GM21526 (cell line): ENCODE measurements around the gene UBE2F.
"Not testable (repeated sequence)": the region's sequence is repeated elsewhere in the genome, so short reads cannot be mapped to it uniquely, and the experiment has no call there.

ENCODE experiments used
- ATAC-seq: cut with Tn5 transposase; IDR thresholded peaks from one replicate; pipeline ENCODE4 v1.9.1; 2021; ENCODE audit warnings: moderate library complexity; ENCODE audit not compliant: unreplicated experiment, low FRiP score

The UBE2F gene

GRCh38 chr2:238010572-238010971 is 43.8 kb downstream of the UBE2F start:
- ATAC-seq = no peak

- no peak for ATAC-seq
Measured at GRCh38 chr2:238013806-238014205, 47.0 kb downstream of the UBE2F start.

DNA sequence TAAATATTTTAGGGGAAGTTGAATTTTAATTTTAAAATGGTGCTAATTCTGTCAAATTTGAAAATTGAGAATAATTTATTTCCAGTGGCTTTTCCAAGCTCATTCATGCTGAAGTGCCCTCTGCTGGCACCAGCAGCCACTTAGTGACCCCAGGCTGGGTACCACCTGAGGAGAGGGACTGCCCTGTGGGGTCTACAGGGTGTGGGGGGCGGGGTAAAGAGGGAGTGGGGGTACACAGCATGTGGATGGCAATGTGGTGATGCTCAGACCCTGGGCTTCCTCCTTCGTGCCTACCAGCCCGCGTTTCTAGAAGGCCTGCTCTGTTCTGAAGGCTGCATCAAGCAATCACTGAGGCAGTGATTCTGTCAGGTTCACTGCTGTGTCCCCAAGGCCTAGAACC is 48.9 kb downstream of the UBE2F start:
- ATAC-seq = no peak

DNA sequence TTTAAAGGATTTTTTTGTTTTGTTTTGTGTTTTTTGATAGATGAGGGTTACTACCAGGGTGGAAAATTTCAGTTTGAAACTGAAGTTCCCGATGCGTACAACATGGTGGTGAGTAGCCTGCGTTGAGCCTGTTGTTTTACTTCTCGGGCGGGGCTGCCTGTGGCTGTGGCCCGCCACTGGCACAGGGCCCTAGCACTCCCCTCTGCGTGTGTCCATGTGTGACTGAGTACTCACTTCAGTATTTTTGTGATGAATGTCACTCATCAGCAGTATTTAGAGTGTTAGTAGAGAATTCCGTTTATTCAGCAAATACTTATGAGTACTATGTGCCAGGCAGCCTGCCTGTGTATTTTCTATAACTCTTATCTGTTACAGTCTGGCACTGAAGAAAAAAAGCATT is 49.7 kb downstream of the UBE2F start:
- no peak for ATAC-seq

DNA sequence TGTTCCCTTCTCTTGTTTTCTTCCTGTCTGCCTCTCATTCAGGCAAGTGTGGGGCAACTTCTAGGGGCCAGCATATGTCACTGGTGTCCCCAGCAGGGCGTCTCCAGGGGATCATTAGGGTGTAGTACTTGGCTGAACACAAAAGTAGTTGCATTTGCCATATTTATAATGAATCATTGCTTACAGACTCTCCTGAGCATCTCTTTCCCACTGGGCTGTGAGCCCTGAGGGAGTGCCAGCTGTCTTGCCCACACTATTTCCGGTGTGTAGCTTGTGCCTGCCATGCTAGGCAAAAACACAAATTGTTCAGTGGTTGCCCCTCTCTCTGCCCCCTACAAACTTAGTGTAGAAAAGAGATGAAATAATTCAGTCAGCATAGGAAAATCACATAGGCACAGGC is 53.1 kb downstream of the UBE2F start:
- no peak for ATAC-seq

DNA sequence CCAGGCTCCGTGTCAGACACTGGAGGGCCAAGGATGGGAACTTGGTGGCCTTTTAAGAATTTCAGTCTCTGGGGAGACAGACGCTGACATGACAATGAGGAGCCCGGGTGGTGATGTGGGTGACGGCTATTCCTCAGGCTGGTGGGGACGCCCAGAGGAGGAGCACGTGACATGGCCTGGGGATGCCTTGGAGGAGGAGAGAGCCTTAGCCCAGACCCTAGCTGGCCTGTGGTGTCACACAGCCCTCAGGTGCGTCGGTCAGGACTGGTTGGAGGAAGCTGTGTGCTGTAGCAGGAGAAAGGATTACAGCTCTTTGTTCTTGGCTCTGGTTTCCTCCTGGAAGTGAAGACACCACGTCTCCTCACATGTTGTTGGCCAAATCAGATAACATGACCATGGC is 54.0 kb downstream of the UBE2F start:
- no peak for ATAC-seq

DNA sequence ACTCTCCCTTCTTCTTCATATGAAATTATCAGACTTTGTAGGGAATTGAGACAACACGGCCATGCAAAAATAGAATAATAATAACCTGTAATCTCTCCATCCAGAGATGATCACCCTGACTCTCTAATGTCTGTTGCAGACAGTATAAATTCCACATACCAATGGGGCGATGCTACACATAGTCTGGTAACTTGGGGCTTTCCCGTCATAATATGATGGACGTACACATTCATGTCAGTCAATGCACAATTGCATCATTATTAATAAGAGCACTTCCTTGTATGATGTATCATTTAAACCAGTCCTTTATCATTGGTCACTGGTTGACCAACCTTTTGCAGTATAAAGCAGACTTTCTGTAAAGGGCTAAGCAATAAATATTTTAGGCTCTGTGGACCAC is 54.5 kb downstream of the UBE2F start:
- ATAC-seq = no peak

- no peak for ATAC-seq
Measured at GRCh38 chr2:238022594-238023157, 55.9 kb downstream of the UBE2F start.

DNA sequence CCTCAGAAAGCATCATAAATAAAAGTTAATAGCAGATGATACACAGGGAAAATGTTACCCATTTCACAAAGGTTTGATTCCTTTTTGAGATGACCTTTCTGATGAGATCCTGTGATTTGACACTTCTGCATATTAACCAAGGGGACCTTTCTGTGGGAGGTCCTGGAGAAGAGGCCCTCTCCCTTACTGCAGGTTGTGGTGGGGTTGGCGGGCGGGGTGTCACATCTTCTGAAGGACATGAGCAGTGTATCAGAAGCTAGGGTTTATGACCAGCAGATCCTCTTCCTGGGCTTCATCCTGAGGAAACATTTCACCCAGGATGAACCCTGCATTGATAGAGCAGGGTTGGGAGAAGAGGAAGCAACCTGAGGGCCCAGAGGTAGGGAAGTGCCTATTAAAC is 56.8 kb downstream of the UBE2F start:
- ATAC-seq = no peak

DNA sequence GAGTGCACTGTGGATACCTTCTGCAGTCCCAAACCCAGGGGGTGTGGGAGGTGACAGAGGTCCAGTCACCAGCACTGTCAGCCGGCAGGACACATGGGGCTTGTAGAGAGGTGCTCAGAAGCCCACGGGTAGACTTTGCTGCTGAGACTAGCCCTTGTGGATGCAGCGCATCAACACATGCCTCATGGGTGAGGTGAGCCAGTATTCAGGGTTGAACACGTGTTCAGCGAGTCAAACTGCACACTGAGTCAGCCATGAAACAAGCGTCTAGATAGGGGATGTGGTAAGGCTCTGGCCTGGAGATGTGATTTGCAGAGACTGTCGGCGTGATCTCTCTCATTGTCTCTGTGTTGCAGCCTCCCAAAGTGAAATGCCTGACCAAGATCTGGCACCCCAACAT is 58.2 kb downstream of the UBE2F start:
- no peak for ATAC-seq

DNA sequence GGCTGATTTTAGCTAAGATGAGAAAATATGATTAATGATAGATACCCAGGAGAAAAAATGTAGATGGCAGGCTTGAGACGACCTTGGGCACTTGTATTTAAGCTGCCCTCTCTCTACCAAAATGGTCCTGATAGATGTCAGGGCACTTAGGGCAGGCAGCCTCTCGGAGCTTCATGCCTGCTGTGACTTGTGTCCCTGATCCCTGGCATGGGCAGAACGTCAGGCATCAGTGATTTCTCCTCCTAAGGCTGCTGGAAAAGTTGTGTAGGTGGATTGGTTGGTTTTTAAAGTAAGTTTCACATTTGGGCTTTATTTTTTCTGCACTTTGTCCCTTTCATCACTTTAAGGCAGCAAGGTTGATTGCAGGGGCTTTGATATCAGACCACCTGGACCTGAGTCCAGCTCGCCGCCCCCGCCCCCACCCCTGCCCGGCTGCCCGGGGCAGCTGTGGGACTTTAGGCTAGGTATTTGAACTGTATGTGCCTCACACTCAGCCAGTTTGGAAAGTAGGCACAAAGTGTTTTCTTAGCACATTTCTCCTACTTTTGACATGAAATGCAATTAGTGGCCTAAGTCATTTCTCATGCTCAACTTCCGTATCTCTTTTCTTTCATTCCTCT is 59.0 kb downstream of the UBE2F start:
- ATAC-seq = no peak

GRCh38 chr2:238027058-238027457 is 60.2 kb downstream of the UBE2F start:
- ATAC-seq = no peak

DNA sequence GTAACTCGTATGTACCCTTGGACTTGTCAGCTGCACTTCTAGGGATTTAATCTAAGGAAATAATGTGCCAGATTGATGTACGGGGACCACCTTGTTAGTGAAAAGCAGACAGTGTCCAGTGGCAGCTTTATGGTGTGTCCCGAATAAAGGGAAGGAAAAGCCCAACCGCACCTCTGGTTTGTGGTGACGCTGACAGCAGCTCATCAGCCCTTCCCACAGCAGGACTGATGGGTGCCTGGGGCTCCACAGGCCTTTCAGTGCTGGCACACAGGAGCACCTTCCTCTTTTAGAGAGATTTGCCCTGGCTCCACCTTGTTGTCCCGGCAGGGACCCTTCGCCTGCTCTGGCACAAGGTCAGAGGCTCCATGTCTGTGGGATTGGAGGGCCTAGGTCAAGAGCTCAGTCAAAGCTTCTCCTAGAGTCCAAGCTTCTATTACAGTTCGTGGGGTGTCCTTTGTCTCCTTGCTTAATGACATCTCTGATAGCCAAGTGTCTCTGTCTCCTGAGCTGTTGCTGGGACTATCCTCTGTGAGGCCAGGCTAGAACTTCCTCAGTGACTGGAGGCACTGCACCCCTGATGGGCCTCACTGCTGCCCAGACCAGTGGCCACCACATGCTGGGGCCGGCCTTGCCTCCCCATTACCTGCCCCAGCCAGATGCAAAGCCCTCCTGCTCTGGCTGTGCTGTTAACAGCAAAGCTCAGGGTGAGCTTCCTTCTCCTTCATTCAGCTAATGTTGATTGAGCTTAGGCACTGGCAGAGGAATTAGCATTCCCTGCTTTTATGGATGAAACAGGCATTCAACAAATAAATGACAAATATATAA is 61.0 kb downstream of the UBE2F start:
- no peak for ATAC-seq

GRCh38 chr2:238029853-238030252 is 63.0 kb downstream of the UBE2F start:
- ATAC-seq = no peak

GRCh38 chr2:238030422-238031155 is 63.8 kb downstream of the UBE2F start:
- no peak for ATAC-seq

GRCh38 chr2:238031751-238032150 is 64.9 kb downstream of the UBE2F start:
- ATAC-seq = no peak

- no peak for ATAC-seq
Measured at GRCh38 chr2:238032755-238033337, 66.0 kb downstream of the UBE2F start.

- ATAC-seq = not testable (repeated sequence)
Measured at GRCh38 chr2:238033991-238034390, 67.2 kb downstream of the UBE2F start.

GRCh38 chr2:238038203-238038602 is 71.4 kb downstream of the UBE2F start:
- no peak for ATAC-seq

DNA sequence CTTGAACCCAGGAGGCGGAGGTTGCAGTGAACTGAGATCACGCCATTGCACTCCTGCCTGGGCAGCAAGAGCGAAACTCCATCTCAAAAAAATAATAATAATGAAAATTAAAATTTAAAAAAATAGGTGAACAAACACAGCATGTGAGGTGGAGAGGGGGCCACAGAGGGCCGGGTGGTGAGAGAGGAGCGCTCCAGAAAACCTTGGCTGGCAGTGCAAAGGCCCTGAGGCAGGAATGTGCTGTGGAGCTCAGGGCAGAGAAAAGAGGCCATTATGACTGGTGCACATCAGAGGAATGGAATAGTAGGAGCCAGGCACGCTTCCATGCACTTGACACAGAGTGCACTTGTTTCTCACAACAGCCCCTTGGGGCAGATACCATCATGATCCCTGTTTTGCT is 72.3 kb downstream of the UBE2F start:
- no peak for ATAC-seq

DNA sequence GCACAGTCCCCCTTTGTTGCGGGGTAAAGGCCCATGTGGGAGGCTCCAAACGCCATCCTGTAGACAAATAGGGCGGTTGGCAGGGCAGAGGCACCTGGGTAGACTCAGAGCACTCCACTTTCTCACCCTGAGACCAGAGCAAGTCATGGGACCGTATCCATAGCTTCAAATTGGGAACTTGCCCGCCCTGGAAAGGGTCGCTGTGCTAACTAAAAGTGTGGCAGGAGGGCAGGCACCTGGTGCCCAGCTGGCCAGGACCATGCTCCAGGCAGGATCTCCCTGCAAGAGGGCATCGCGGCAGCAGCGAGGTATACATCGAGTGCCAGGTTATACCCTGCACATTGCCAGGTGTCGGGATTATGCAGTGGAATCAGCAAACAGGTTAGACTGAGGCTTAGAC is 73.2 kb downstream of the UBE2F start:
- ATAC-seq = no peak
